ENCODE measurements around the gene COG1.

DNA sequence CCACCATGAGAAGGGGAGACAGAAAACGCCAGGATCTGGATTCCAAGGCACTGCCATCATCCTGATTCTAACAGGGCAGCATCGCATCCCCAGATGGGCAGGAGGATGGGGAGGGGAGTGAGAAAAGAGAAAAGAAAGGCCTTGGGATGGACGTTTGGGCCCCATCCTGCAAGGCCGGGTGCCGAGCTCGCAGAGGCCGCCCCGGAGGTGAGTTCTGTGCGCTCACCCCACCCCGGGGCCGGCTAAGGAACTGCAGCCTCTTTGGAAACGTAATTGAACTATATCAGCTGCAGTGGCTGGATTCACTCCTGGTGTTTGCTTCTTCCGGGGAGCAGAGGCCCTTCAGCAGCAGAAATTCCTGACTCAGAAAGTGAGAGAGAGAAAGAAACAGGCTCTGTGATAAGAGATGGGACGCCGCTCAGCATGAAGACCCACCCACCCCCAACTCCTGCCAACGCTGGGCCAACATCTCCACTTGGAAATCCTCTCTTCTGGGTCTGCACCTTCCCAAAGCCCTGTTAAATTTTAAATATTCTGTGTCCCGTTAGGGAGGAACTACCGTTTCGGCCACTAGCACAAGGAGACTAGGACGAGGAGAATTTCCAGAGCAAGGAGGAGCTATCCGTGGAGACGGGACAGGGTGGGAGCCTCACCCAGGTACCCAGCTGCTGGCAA is 36.6 kb upstream of the COG1 start:
- TF ChIP-seq CTCF (optimal IDR thresholded peaks at IDR 0.05 in 1 of 3, IDR thresholded peaks at IDR 0.05 in 1 of 3, conservative IDR thresholded peaks at IDR 0.05 in 1 of 3; ENCODE audit: extremely low read depth in 1 of 3, insufficient read depth in 2 of 3, low read length in 3 of 3) (peak; percentile 70 to 92 (median 85)), EZH2 (IDR thresholded peaks at IDR 0.05; ENCODE audit: low read length) (no peak)
